GM12872 (cell line): ENCODE data around the gene TMEM132E.

ENCODE experiments used
- CTCF ChIP-seq: IDR thresholded peaks from 3 replicates; pipeline ENCODE4 v1.5.1; 2011; ENCODE audit warnings: low read depth, mild to moderate bottlenecking, low read length, moderate library complexity; ENCODE audit not compliant: insufficient read depth

Gene TMEM132E

GRCh38 chr17:34670618-34671017 lies 91.2 kb downstream of the TMEM132E start:
- no peak for TF ChIP-seq CTCF

- no peak for TF ChIP-seq CTCF
Observed at GRCh38 chr17:34671191-34671590, 91.8 kb downstream of the TMEM132E start.

DNA sequence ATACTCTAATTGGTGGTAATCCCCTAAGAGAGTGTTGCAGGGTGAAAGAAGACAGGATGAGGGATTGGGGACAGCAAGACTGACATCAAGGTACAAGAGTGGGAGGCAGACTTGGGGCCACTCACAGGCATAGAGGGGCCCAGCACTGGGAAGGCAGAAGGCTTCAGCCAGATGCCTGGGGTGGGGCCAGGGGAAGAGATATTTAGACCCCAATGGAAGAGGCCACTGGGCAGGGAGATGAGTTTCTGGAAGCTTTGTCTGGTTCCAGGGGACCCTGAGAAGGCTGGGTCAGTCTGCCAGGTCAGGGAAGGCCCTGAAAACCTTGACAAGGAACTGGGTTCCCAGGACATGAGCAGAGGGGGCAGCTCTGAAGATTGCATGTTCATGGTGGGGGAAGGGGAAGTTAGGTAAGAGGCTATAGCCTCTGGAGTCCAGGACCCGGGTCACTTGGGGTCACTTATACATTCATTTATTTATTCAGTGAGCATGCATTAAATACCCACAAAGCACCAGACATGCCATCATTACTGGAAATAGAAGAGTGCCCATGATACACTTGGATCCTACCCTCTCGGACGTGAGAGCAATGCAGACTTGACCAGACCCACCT lies 92.9 kb downstream of the TMEM132E start:
- TF ChIP-seq CTCF: no peak

- TF ChIP-seq CTCF: no peak
Observed at GRCh38 chr17:34673516-34673915, 94.1 kb downstream of the TMEM132E start.

DNA sequence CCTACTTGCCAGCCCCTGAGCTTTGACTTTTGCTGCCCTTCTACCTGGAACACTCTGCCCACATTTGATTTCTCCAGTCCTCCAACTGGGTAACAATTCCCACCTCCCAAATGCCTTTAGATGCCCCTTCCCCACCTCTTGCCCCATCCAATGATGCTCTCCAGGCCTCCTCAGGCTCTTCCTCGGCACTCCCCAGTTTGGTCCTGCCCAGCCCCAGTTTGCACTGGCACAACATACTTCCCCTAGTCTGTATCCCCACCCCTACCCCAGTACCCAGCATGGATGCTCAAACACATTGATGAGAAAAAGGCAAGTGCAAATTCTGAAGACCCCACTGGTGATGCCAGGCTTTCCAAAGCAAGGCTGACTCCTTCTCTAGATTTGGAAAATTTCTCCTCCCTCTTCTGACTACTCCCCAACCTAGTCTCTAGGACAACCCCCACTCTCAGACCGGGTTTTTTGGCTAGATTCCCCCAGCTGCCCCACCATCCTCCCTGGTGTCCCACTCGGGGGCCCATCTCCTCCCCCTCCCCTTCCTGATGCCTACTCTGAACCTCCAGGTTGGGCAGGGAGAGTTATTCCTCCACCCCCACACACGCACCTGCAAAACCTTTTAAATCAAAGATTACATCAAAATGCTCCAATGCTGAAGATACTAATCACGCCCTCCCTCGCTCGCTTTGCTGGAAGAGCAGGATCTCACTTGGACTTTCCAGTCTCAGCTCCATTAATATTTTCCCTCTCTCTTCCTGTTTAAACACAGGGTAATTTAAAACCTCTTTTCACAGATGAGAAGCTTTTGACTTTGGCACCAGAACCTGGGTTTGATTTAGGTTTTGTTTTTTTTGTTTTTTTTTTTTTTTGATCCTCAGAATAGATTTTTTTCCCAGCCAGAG lies 94.9 kb downstream of the TMEM132E start:
- TF ChIP-seq CTCF: no peak

GRCh38 chr17:34675143-34675542 lies 95.8 kb downstream of the TMEM132E start:
- TF ChIP-seq CTCF: no peak

GRCh38 chr17:34675605-34676004 lies 96.2 kb downstream of the TMEM132E start:
- no peak for TF ChIP-seq CTCF
